Activated T-cell treated with anti-CD3 and anti-CD28 coated beads, Interleukin-2, amount 50 U/mL, for 72 hours (primary cell): ENCODE results near the gene FAM120A. TPM values are rescaled to one million over a fixed set of nuclear protein-coding genes. Genes with fewer than 3 reads are reported as not detected.

ENCODE experiments used
- ATAC-seq, 2 donors: fragments of 150-1000 bp; cut with Tn5 transposase; replicated peaks in 1 of 2; 2 replicates each; pipeline ENCODE4 v1.10.0; 2021; ENCODE audit warnings: moderate library complexity in 2 of 2, mild to moderate bottlenecking in 1 of 2
- DNase-seq, 2 donors: peaks; one replicate each; pipeline ENCODE4 v3.0.0; 2021 to 2022; ENCODE audit warnings: mixed read lengths in 1 of 2
- H3K27ac Mint-ChIP-seq: one replicate; pipeline ENCODE4 v1.8.0; 2022; ENCODE audit warnings: mild to moderate bottlenecking, moderate library complexity, mixed read lengths
- H3K27me3 Mint-ChIP-seq: one replicate; pipeline ENCODE4 v1.8.0; 2022; ENCODE audit warnings: low read depth, mixed read lengths
- H3K36me3 Mint-ChIP-seq, 2 donors: one replicate each; pipeline ENCODE4 v1.8.0; 2022; ENCODE audit warnings: mixed read lengths in 2 of 2, mild to moderate bottlenecking in 1 of 2; ENCODE audit not compliant: insufficient read depth in 2 of 2
- H3K4me1 Mint-ChIP-seq: one replicate; pipeline ENCODE4 v1.8.0; 2022; ENCODE audit warnings: low read depth, mixed read lengths
- H3K4me3 Mint-ChIP-seq, 2 donors: one replicate each; pipeline ENCODE4 v1.8.0; 2022; ENCODE audit warnings: mild to moderate bottlenecking in 2 of 2, mixed read lengths in 2 of 2, moderate library complexity in 2 of 2
- H3K9me3 Mint-ChIP-seq, 2 donors: one replicate each; pipeline ENCODE4 v1.8.0; 2022; ENCODE audit warnings: mixed read lengths in 2 of 2
- total RNA-seq, 2 donors: library from RNA; stranded (reverse); gene quantifications; one replicate each; pipeline ENCODE4 v1.2.3, GENCODE V29; 2022

Gene FAM120A
- total RNA-seq, 2 donors from 2014 or later, result 127 to 135 TPM

- H3K9me3 Mint-ChIP-seq, result no peaks in the 10 kb centered on the region
- no peak overlapping the region for H3K27ac Mint-ChIP-seq
- no peaks in the 10 kb centered on the region for H3K27me3 Mint-ChIP-seq
- no peak overlapping the region for H3K4me3 Mint-ChIP-seq
- DNase-seq (no peak), ATAC-seq (no peak)
- H3K4me1 Mint-ChIP-seq, result peaks cover 28% of the 10 kb centered on the region
- H3K36me3 Mint-ChIP-seq, result peaks cover 2 to 27% of the 10 kb centered on the region in 2 donors
Observed at GRCh38 chr9:93560991-93561390, 109.5 kb downstream of the FAM120A start.

- Mint-ChIP-seq H3K36me3 (peaks cover 2 to 23% of the 10 kb centered on the region in 2 donors), H3K4me3 (no peak overlapping the region), H3K27ac (no peak overlapping the region), H3K27me3 (no peaks in the 10 kb centered on the region), H3K4me1 (peaks cover 31% of the 10 kb centered on the region), H3K9me3 (no peaks in the 10 kb centered on the region)
- ATAC-seq, result no peak
- no peak for DNase-seq
Observed at GRCh38 chr9:93562157-93562556, 110.7 kb downstream of the FAM120A start.

GRCh38 chr9:93565089-93565488, 113.6 kb downstream of the FAM120A start:
- Mint-ChIP-seq H3K27ac (peak overlapping the region; percentile 87), H3K27me3 (no peaks in the 10 kb centered on the region), H3K4me1 (peaks cover 37% of the 10 kb centered on the region), H3K9me3 (no peaks in the 10 kb centered on the region), H3K4me3 (peak overlapping the region in 1 of 2 donors; percentile 96), H3K36me3 (peaks cover 2 to 13% of the 10 kb centered on the region in 2 donors)
- no peak for DNase-seq
- no peak for ATAC-seq

- ATAC-seq, result peak; percentile 94 to 95
- Mint-ChIP-seq H3K36me3 (peaks cover 9 to 21% of the 10 kb centered on the region in 2 donors), H3K27me3 (no peaks in the 10 kb centered on the region), H3K4me1 (peaks cover 37% of the 10 kb centered on the region), H3K27ac (peak overlapping the region; percentile 93), H3K4me3 (peak overlapping the region; percentile 88 to 96), H3K9me3 (peaks cover 0 to 6% of the 10 kb centered on the region in 2 donors)
- DNase-seq, result peak; percentile 99 to 100
Observed at GRCh38 chr9:93566408-93567270, 115.2 kb downstream of the FAM120A start.

DNA sequence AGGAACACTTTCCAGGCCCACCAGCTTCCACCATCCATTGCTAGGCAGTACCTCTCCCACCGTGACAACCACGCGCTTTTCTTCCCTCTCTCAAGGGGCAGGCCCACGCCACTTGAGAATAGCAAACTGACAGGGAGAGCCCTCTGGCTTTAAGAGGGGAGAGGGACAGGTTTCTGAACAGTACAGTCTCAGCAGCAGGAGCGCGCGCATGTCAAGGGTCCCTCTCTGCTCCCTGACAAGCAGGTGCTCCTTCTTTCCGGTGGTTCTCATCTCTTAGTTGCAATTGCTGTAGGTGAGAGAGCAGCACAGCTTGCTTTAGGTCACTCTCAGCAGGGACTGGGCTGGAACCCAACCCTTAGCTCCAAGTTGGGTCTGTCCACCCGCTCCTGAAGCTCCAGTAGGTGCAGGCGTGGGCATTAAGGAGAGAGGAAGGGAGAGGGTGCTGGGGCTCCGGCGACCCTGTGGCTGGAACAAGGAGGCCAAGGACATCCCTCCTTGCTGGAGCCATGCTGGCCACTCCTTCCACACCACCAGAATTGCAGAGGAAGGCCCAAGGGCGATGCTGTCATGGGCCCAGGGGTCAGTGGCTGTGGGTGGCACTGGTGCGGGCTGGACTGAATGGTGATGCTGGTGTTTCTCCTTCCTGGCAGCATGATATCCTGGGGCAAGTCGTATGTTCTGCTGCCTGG, 115.9 kb downstream of the FAM120A start:
- peak overlapping the region; percentile 93 for H3K27ac Mint-ChIP-seq
- DNase-seq (no peak), ATAC-seq (no peak)
- H3K27me3 Mint-ChIP-seq, result no peaks in the 10 kb centered on the region
- peaks cover 37% of the 10 kb centered on the region for H3K4me1 Mint-ChIP-seq
- H3K36me3 Mint-ChIP-seq, result peaks cover 8 to 21% of the 10 kb centered on the region in 2 donors
- H3K4me3 Mint-ChIP-seq, result peak overlapping the region; percentile 88 to 96
- peaks cover 0 to 6% of the 10 kb centered on the region in 2 donors for H3K9me3 Mint-ChIP-seq

DNA sequence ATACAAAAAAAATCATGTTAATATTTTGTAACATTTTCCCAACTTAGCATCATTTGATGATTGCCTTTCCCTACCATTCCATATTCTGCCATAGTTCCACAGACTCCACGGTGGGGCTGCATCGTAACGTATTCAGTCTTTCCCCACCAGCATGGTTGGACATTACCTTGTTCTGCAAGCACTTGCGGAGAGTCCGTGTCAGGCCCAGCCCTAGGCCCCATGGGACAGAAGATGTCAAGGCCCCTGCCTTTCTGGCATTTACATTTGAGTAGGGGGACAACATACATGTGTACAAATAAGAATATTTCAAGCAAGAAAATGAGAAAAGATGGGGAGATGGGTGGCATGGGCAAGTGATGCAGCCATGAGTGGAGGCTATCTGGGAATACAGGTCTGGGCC, 116.7 kb downstream of the FAM120A start:
- H3K27me3 Mint-ChIP-seq, result no peaks in the 10 kb centered on the region
- peak overlapping the region in 1 of 2 donors; percentile 24 for H3K4me3 Mint-ChIP-seq
- H3K27ac Mint-ChIP-seq, result no peak overlapping the region
- peaks cover 8 to 16% of the 10 kb centered on the region in 2 donors for H3K36me3 Mint-ChIP-seq
- H3K4me1 Mint-ChIP-seq, result peaks cover 36% of the 10 kb centered on the region
- ATAC-seq (no peak), DNase-seq (no peak)
- H3K9me3 Mint-ChIP-seq, result peaks cover 0 to 6% of the 10 kb centered on the region in 2 donors

DNA sequence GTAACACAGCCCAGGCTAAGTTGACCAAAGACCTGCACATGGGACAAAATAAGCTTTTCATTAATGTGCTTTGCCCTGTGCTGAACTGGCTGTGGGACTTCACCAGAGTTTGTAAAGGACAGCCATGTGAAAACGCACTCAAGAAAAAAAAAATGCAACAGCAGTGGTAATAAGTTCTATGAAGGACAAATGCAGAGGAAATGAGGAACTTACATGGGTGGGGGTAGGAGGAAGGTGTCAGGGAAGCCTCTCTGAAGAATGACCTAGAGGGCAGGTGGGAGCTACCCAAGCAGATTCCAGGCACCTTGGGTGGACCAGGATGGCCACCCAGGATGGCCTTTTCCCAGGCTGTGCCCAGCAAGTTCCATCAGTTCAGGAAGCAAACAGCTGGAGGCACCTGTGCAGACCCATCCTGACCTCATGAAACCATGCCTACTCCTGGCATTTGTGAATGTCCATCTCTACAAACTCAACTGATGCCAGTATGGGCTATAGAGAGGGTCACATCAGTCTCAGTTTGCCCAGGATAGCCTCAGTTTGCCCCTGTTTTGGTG, 118.2 kb downstream of the FAM120A start:
- DNase-seq (no peak), ATAC-seq (no peak)
- Mint-ChIP-seq H3K27ac (no peak overlapping the region), H3K4me1 (peaks cover 20% of the 10 kb centered on the region), H3K4me3 (no peak overlapping the region), H3K27me3 (no peaks in the 10 kb centered on the region), H3K36me3 (peaks cover 8 to 13% of the 10 kb centered on the region in 2 donors), H3K9me3 (peaks cover 0 to 6% of the 10 kb centered on the region in 2 donors)

GRCh38 chr9:93572221-93572620, 120.7 kb downstream of the FAM120A start:
- H3K36me3 Mint-ChIP-seq, result peaks cover 8% of the 10 kb centered on the region in 2 donors
- no peak for DNase-seq
- H3K9me3 Mint-ChIP-seq, result peaks cover 0 to 6% of the 10 kb centered on the region in 2 donors
- no peaks in the 10 kb centered on the region for H3K27me3 Mint-ChIP-seq
- H3K4me1 Mint-ChIP-seq, result peaks cover 15% of the 10 kb centered on the region
- ATAC-seq, result no peak
- H3K4me3 Mint-ChIP-seq, result no peak overlapping the region
- no peak overlapping the region for H3K27ac Mint-ChIP-seq

DNA sequence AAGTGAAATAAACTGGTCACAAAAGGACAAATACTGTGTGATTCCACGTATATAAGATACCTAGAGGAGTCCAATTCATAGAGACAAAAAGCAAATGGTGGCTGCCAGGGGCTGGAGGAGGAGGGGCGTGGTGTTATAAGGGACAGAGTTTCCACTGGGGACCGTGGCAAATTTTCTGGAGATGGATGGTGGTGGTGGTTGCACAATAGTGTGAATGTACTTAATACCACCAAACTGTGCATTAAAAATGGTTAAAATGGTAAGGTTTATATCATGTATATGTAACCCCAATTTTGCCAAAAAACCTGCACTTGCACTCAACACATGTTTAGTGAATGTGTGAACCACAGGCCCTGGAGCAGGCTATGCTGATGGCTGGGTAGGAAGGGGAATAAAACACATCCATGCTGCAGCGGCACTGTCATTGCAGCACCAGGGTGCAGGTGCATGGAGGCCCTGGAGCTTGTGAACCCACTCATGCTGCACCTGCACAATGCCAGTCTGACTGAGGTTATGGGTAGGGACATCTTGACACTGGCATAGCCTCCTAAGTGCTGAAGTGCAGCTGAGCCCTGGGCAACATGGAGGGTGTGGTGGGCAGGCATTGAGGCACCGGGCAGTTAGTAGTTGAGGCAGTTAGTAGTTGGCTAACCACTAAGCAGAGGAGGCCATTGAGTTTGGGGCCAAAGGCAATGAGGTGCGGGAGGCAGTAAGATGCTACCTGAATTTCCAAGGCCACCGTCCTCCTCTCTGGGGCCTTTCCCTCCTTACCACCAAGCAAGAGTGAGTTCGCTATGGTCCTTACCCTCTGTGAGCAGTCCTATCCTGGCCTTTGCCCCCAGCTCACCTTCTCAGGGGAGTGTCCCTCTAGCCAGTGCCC, 121.4 kb downstream of the FAM120A start:
- peaks cover 15% of the 10 kb centered on the region for H3K4me1 Mint-ChIP-seq
- H3K36me3 Mint-ChIP-seq, result peaks cover 8% of the 10 kb centered on the region in 2 donors
- no peaks in the 10 kb centered on the region for H3K27me3 Mint-ChIP-seq
- DNase-seq (no peak), ATAC-seq (no peak)
- peaks cover 0 to 6% of the 10 kb centered on the region in 2 donors for H3K9me3 Mint-ChIP-seq
- H3K4me3 Mint-ChIP-seq, result no peak overlapping the region
- H3K27ac Mint-ChIP-seq, result no peak overlapping the region

DNA sequence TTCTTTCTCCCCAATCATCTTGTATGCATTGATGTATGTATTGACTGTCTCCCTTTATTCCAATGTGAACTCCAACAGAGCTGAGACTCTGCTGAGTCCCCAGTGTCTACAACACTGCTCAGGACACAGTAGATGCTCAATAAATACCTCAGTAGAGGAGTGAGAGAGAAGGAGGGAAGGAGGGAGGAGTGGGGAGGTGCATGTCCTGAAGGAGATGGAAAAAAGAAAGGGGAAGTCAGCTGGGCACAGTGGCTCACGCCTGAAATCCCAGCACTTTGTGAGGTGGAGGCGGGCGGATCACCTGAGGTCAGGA, 122.0 kb downstream of the FAM120A start:
- peaks cover 8% of the 10 kb centered on the region in 2 donors for H3K36me3 Mint-ChIP-seq
- H3K27ac Mint-ChIP-seq, result no peak overlapping the region
- H3K9me3 Mint-ChIP-seq, result peaks cover 0 to 6% of the 10 kb centered on the region in 2 donors
- ATAC-seq, result no peak
- peaks cover 21% of the 10 kb centered on the region for H3K4me1 Mint-ChIP-seq
- no peaks in the 10 kb centered on the region for H3K27me3 Mint-ChIP-seq
- DNase-seq, result no peak
- no peak overlapping the region for H3K4me3 Mint-ChIP-seq

DNA sequence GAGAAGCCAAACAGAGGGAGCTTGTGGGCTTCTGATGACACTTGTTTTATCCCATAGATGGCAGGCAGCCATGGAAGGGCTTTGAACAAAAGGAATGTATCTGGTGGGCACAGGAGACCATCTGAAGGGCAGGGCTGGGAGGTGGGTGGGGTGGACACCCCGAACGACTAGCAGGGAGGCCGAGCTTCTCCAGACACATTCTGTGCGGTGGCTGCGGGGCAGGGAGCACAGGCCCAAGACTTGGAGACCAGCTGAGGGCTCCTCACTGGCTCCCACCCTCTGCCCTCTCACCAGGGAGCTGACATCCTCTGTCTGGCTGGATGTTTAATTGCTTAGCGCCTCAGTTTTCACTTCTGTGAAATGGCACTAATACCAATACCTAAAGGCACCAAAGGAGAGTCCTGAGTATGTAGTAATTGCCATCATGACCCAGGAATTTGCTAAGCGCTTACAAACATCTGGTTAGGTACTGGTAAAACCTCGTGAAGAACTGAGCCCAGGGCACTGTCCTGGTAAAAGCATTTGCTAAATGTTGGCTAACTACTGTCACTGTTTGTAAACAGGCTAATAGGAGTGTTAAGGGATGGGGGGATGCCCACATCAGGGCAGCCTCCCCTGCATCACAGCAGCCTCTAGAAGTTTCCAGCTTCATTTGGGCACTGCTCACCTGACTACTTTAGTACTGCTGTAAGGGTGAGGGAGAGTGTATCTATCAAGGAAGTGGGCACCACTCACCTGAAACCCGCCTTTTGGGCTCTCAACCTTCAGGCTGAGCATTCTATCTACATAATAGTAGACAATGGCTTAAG, 122.8 kb downstream of the FAM120A start:
- Mint-ChIP-seq H3K4me1 (peaks cover 29% of the 10 kb centered on the region), H3K27me3 (no peaks in the 10 kb centered on the region), H3K36me3 (peaks cover 8% of the 10 kb centered on the region in 2 donors), H3K27ac (peak overlapping the region; percentile 57), H3K4me3 (peak overlapping the region; percentile 85 to 87), H3K9me3 (peaks cover 0 to 6% of the 10 kb centered on the region in 2 donors)
- DNase-seq, result no peak
- no peak for ATAC-seq
